Ammon's horn (tissue), 1 donor: ENCODE results near the gene ALDH3A1.

ENCODE experiments used
- DNase-seq: peaks from one replicate; pipeline ENCODE4 v3.0.0-alpha.2; 2016; ENCODE audit warnings: low spot score

ALDH3A1 gene

DNA sequence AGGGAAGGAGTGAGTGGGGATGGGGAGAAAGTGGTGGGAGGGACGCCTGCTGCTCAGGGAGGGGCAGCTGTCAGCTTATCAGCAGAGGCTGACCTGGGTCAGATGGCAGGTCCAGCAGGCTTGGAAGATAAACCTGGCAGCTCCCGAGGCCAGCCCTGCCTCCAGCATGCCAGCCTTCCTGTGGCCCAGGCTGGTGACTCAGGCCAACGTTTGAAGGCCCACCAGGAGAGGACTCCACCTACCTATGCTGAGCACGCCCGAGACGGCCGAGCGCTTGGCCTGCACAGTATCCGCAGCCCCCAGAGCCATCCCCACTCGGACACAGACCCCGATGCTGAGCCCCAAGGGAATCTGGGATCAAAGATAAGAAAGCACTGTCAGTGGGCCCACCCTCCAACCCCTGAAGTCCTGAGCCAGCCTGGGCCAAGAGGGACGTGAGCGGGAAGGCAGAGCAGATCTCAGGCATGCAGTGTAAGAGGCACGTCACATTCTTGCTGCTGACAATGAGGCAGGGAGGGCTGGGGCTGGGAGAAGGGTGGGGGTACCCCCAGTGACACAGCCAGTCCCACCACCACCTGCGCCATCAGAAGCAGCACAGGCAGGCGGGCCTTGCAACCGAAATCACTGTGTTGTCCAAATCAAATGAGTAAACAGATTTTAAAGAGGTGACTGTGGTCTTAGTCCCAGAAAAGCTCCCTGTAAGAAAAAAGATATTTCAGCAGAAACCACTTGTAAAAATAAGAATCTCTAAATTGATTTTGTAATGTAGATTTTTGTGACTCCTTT is 44.1 kb downstream of the ALDH3A1 start:
- no peak for DNase-seq

DNA sequence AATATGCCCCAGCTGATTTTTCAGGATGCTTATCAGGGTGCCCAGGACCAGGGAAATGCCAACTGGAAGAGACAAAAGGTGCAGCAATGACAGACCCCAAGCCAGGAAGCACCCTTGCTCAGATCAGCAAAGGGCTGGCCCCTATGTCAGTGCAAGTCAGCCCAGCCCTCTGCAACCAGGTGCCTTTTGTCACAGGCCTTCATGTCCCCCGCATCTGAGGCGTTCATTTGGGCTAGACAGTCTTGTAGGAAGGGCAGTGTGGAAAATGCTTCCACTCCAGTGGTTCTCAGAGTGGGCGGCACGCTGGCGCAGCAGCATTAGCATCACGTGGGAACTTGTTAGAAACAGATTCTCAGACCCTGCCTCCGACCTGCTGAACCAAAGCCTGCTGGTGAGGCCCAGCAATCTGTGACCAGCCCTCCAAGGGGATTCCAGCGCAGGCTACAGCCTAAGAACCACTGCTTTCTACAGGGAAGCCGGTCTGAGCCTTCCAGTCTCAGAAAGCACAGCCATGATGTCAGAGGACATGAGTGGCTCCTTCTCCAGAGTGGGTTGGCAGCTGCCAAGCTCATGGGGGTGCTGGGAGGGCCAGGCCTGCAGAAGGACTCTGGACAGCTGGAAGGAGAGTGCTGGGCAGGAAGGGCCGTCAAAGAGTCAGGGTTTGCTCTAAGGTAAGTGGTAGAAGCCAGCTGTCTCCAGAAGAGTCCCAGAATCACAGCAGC is 44.8 kb downstream of the ALDH3A1 start:
- no peak for DNase-seq

DNA sequence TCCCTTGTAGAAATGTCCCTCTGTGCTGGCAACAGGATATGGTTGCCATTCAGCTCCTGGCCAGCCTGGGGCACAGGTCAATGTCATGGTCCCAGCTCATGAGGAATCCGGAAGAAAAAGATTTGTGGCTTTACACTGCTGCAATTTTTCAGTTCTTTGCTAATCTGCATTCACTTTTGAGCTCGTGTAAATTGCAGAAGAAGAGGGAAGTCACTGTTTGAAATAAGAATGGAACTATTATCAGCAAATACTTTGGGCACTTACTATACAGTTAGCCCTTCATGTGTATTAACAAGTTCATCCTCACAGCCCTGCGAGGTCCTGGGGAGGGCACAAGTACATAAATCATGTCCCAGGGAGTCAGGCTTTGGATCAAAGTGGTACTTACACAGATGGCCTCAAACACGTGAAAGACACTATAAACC is 45.9 kb downstream of the ALDH3A1 start:
- no peak for DNase-seq
